PFSK-1 (cell line): ENCODE measurements around the gene MX2.

Experiments used
- FOXP2 ChIP-seq: optimal IDR thresholded peaks from 2 replicates; pipeline ENCODE3; 2011; ENCODE audit warnings: borderline replicate concordance, control low read depth, inconsistent platforms; ENCODE audit not compliant: insufficient read depth; ENCODE audit errors: extremely low read length, extremely low read depth
- POLR2AphosphoS5 ChIP-seq: IDR thresholded peaks from 2 replicates; pipeline ENCODE4 v1.6.1; 2012; ENCODE audit warnings: low read depth, mild to moderate bottlenecking, control low read depth, low read length, moderate library complexity
- REST ChIP-seq, 2 experiments: IDR thresholded peaks; 2 replicates each; pipeline versions ENCODE4 v1.6.1 to v1.8.0; 2011 to 2012; ENCODE audit warnings: low read depth in 2 of 2, low read length in 2 of 2, control low read depth in 1 of 2, inconsistent platforms in 1 of 2, mild to moderate bottlenecking in 1 of 2, moderate library complexity in 1 of 2; ENCODE audit not compliant: insufficient read depth in 1 of 2
- SIN3A ChIP-seq: IDR thresholded peaks from 2 replicates; pipeline ENCODE4 v1.6.1; 2012; ENCODE audit warnings: mild to moderate bottlenecking, low read length, moderate library complexity, borderline replicate concordance; ENCODE audit not compliant: insufficient read depth
- TAF1 ChIP-seq: IDR thresholded peaks from 2 replicates; pipeline ENCODE4 v1.6.1; 2012; ENCODE audit warnings: low read length, control low read depth, borderline replicate concordance; ENCODE audit not compliant: insufficient read depth

Gene MX2

GRCh38 chr21:41370840-41371684 lies 9.2 kb downstream of the MX2 start:
- TF ChIP-seq SIN3A, result no peak
- no peak for TF ChIP-seq REST (IDR thresholded peaks at IDR 0.05; ENCODE audit: insufficient read depth in 1 of 2, low read depth in 2 of 2, low read length in 2 of 2)
- no peak for TF ChIP-seq TAF1
- no peak for TF ChIP-seq FOXP2
- TF ChIP-seq POLR2AphosphoS5, result no peak

- TF ChIP-seq TAF1 (no peak), FOXP2 (no peak)
These were observed 9.8 kb downstream of the MX2 start for GRCh38 chr21:41371685-41372030.

- TF ChIP-seq POLR2AphosphoS5 (no peak), SIN3A (no peak), REST (IDR thresholded peaks at IDR 0.05; ENCODE audit: insufficient read depth in 1 of 2, low read depth in 2 of 2, low read length in 2 of 2) (no peak), TAF1 (no peak), FOXP2 (no peak)
These were observed 11.4 kb downstream of the MX2 start for GRCh38 chr21:41373253-41373652.

GRCh38 chr21:41373763-41374162 lies 11.9 kb downstream of the MX2 start:
- TF ChIP-seq FOXP2 (no peak), REST (IDR thresholded peaks at IDR 0.05; ENCODE audit: insufficient read depth in 1 of 2, low read depth in 2 of 2, low read length in 2 of 2) (no peak), SIN3A (no peak), POLR2AphosphoS5 (no peak), TAF1 (no peak)

GRCh38 chr21:41374177-41374712 lies 12.4 kb downstream of the MX2 start:
- TF ChIP-seq SIN3A (no peak), POLR2AphosphoS5 (no peak), TAF1 (no peak), REST (IDR thresholded peaks at IDR 0.05; ENCODE audit: insufficient read depth in 1 of 2, low read depth in 2 of 2, low read length in 2 of 2) (no peak), FOXP2 (no peak)
